Stimulated activated CD8-positive, alpha-beta memory T cell treated with anti-CD3 and anti-CD28 coated beads, Interleukin-12 subunit alpha, Interleukin-12 subunit beta, amount 100 ng/mL, for 24 hours (primary cell): Measurements from ENCODE around the gene FGF4.
"Not testable (repeated sequence)": the region's sequence is repeated elsewhere in the genome, so short reads cannot be mapped to it uniquely, and the experiment has no call there.

Experiments
- DNase-seq: peaks from one replicate; pipeline ENCODE4 v3.0.0-alpha.2; 2020; ENCODE audit errors: extremely low read depth

The FGF4 gene

GRCh38 chr11:69773626-69774353, 1.4 kb downstream of the FGF4 start:
- no peak for DNase-seq

- no peak for DNase-seq
These were observed 3.7 kb downstream of the FGF4 start for GRCh38 chr11:69771466-69771865.

- DNase-seq, result no peak
These were observed 4.6 kb downstream of the FGF4 start for GRCh38 chr11:69770540-69770939.

GRCh38 chr11:69765498-69765995, 9.6 kb downstream of the FGF4 start:
- DNase-seq, result no peak

GRCh38 chr11:69764918-69765317, 10.2 kb downstream of the FGF4 start:
- DNase-seq, result not testable (repeated sequence)

- DNase-seq, result no peak
These were observed 14.8 kb downstream of the FGF4 start for GRCh38 chr11:69760319-69760718.

- no peak for DNase-seq
These were observed 22.3 kb downstream of the FGF4 start for GRCh38 chr11:69752890-69753289.

- DNase-seq, result no peak
These were observed 24.1 kb downstream of the FGF4 start for GRCh38 chr11:69750875-69751597.

GRCh38 chr11:69750108-69750850, 24.9 kb downstream of the FGF4 start:
- no peak for DNase-seq

GRCh38 chr11:69748637-69749036, 26.5 kb downstream of the FGF4 start:
- no peak for DNase-seq

GRCh38 chr11:69746752-69747742, 28.1 kb downstream of the FGF4 start:
- no peak for DNase-seq

- no peak for DNase-seq
These were observed 29.0 kb downstream of the FGF4 start for GRCh38 chr11:69746140-69746539.

- DNase-seq, result no peak
These were observed 29.9 kb downstream of the FGF4 start for GRCh38 chr11:69745201-69745600.

GRCh38 chr11:69744435-69744834, 30.7 kb downstream of the FGF4 start:
- no peak for DNase-seq

GRCh38 chr11:69734841-69735240, 40.3 kb downstream of the FGF4 start:
- no peak for DNase-seq

GRCh38 chr11:69734367-69734766, 40.8 kb downstream of the FGF4 start:
- no peak for DNase-seq

GRCh38 chr11:69732910-69733309, 42.2 kb downstream of the FGF4 start:
- no peak for DNase-seq

- no peak for DNase-seq
These were observed 44.0 kb downstream of the FGF4 start for GRCh38 chr11:69731110-69731509.

- DNase-seq, result no peak
These were observed 44.6 kb downstream of the FGF4 start for GRCh38 chr11:69730500-69730899.

- DNase-seq, result no peak
These were observed 45.9 kb downstream of the FGF4 start for GRCh38 chr11:69729252-69729651.

- DNase-seq, result no peak
These were observed 47.9 kb downstream of the FGF4 start for GRCh38 chr11:69727266-69727665.
